Measurements from ENCODE around the gene ECE1. TPM values are rescaled to one million over a fixed set of nuclear protein-coding genes. Genes with fewer than 3 reads are reported as not detected.

Gene ECE1
- total RNA-seq, 4 donors from 2014 or later = 45.6 to 175 (median 59.1) TPM

GRCh38 chr1:21258331-21259134, 31.7 kb downstream of the ECE1 start:
- H3K27me3 ChIP-seq = no peaks in the 10 kb centered on the region
- TF ChIP-seq CTCF (IDR thresholded peaks at IDR 0.05) (no peak), POLR2A (IDR thresholded peaks at IDR 0.05) (no peak)
- intact Hi-C loops (cut with DNase I; ENCODE audit: low total_unique reads) = loop anchor here (5.0 kb wide), 1 partner anchor 109 kb away; no protein-coding TSS in a partner anchor
- H3K9me3 ChIP-seq = no peaks in the 10 kb centered on the region
- H3K36me3 ChIP-seq = no peaks in the 10 kb centered on the region
- no peak overlapping the region for H3K4me3 ChIP-seq
- H3K4me1 ChIP-seq = peaks cover 0 to 26% of the 10 kb centered on the region in 2 donors
- H3K27ac ChIP-seq = no peak overlapping the region
- DNase-seq = no peak

GRCh38 chr1:21257431-21258135, 32.7 kb downstream of the ECE1 start:
- DNase-seq = no peak
- Histone ChIP-seq H3K27ac (no peak overlapping the region), H3K4me3 (no peak overlapping the region), H3K27me3 (no peaks in the 10 kb centered on the region), H3K9me3 (no peaks in the 10 kb centered on the region), H3K36me3 (no peaks in the 10 kb centered on the region), H3K4me1 (peaks cover 0 to 16% of the 10 kb centered on the region in 2 donors)
- intact Hi-C loops (cut with DNase I; ENCODE audit: low total_unique reads) = loop anchor here (5.0 kb wide), 1 partner anchor 110 kb away; no protein-coding TSS in a partner anchor
- TF ChIP-seq POLR2A (IDR thresholded peaks at IDR 0.05) = no peak
- no peak for TF ChIP-seq CTCF (IDR thresholded peaks at IDR 0.05)

GRCh38 chr1:21256776-21257175, 33.5 kb downstream of the ECE1 start:
- Histone ChIP-seq H3K27me3 (no peaks in the 10 kb centered on the region), H3K27ac (no peak overlapping the region), H3K36me3 (no peaks in the 10 kb centered on the region), H3K4me3 (no peak overlapping the region), H3K9me3 (no peaks in the 10 kb centered on the region), H3K4me1 (peaks cover 0 to 9% of the 10 kb centered on the region in 2 donors)
- intact Hi-C loops (cut with DNase I; ENCODE audit: low total_unique reads) = loop anchor here (5.0 kb wide), 1 partner anchor 111 kb away; no protein-coding TSS in a partner anchor
- no peak for DNase-seq
- no peak for TF ChIP-seq POLR2A (IDR thresholded peaks at IDR 0.05)

- intact Hi-C loops (cut with DNase I; ENCODE audit: low total_unique reads) = loop anchor here (5.0 kb wide), 1 partner anchor 111 kb away; no protein-coding TSS in a partner anchor
- peaks cover 0 to under 1% of the 10 kb centered on the region in 2 donors for H3K4me1 ChIP-seq
These were observed 34.3 kb downstream of the ECE1 start for GRCh38 chr1:21255943-21256320.

More at GRCh38 chr1:21255943-21256320, 34.3 kb downstream of the ECE1 start:
- no peak for DNase-seq
- no peaks in the 10 kb centered on the region for H3K27me3 ChIP-seq
- TF ChIP-seq POLR2A (IDR thresholded peaks at IDR 0.05) (no peak), CTCF (IDR thresholded peaks at IDR 0.05) (no peak)
- no peak overlapping the region for H3K4me3 ChIP-seq
- no peak overlapping the region for H3K27ac ChIP-seq
- no peaks in the 10 kb centered on the region for H3K36me3 ChIP-seq
- H3K9me3 ChIP-seq = no peaks in the 10 kb centered on the region

All from uterus (tissue), 4 donors.